Stimulated activated CD8-positive, alpha-beta memory T cell treated with anti-CD3 and anti-CD28 coated beads, Interleukin-4, amount 100 ng/mL, for 24 hours (primary cell): ENCODE data around the gene RPLP2.

Experiments used
- DNase-seq: peaks from one replicate; pipeline ENCODE4 v3.0.0-alpha.2; 2020; ENCODE audit warnings: low read depth

Gene RPLP2

GRCh38 chr11:824292-824880 lies 14.6 kb downstream of the RPLP2 start:
- DNase-seq: no peak

- DNase-seq: no peak
Observed at GRCh38 chr11:824942-825341, 15.2 kb downstream of the RPLP2 start.

GRCh38 chr11:825366-826226 lies 15.8 kb downstream of the RPLP2 start:
- DNase-seq: no peak

- DNase-seq: no peak
Observed at GRCh38 chr11:826227-826621, 16.5 kb downstream of the RPLP2 start.

GRCh38 chr11:826836-827145 lies 17.0 kb downstream of the RPLP2 start:
- DNase-seq: no peak

GRCh38 chr11:827146-827896 lies 17.6 kb downstream of the RPLP2 start:
- DNase-seq: no peak

- DNase-seq: no peak
Observed at GRCh38 chr11:827897-828192, 18.1 kb downstream of the RPLP2 start, which contains the start of gene CRACR2B. CRACR2B (plus strand) TSS chr11:827919; CDS start chr11:828608, 689 bp downstream.

- DNase-seq: no peak
Observed at GRCh38 chr11:828506-829175, 18.9 kb downstream of the RPLP2 start.

GRCh38 chr11:829176-829846 lies 19.5 kb downstream of the RPLP2 start:
- DNase-seq: no peak

- no peak for DNase-seq
Observed at GRCh38 chr11:829847-830294, 20.1 kb downstream of the RPLP2 start.

- DNase-seq: peak; percentile 64
Observed at GRCh38 chr11:830295-831117, 20.7 kb downstream of the RPLP2 start.

- no peak for DNase-seq
Observed at GRCh38 chr11:831118-831864, 21.5 kb downstream of the RPLP2 start.

GRCh38 chr11:831961-832528 lies 22.3 kb downstream of the RPLP2 start:
- no peak for DNase-seq

- no peak for DNase-seq
Observed at GRCh38 chr11:832529-833113, 22.9 kb downstream of the RPLP2 start, which contains the start of gene CD151. CD151 (plus strand) TSS chr11:832952; CDS start chr11:836070, 3,118 bp downstream.

- no peak for DNase-seq
Observed at GRCh38 chr11:833114-833791, 23.5 kb downstream of the RPLP2 start.

GRCh38 chr11:833849-834311 lies 24.1 kb downstream of the RPLP2 start:
- DNase-seq: no peak

GRCh38 chr11:834371-835316 lies 24.9 kb downstream of the RPLP2 start:
- DNase-seq: no peak

GRCh38 chr11:836274-836673 lies 26.5 kb downstream of the RPLP2 start:
- no peak for DNase-seq
